HG03025 (cell line): Measurements from ENCODE around the gene STT3A.

Experiments used
- ATAC-seq: cut with Tn5 transposase; IDR thresholded peaks from one replicate; pipeline ENCODE4 v1.9.1; 2021; ENCODE audit warnings: mild to moderate bottlenecking, moderate library complexity; ENCODE audit not compliant: unreplicated experiment, low FRiP score

The STT3A gene

GRCh38 chr11:125586623-125587022 lies 6.0 kb upstream of the STT3A start:
- no peak for ATAC-seq

- ATAC-seq = no peak
These were observed 5.2 kb upstream of the STT3A start for GRCh38 chr11:125587480-125587879.

- ATAC-seq = no peak
These were observed 4.1 kb upstream of the STT3A start for GRCh38 chr11:125588505-125588904.

GRCh38 chr11:125591649-125592304 lies 875 bp upstream of the STT3A start:
- peak; percentile 15 for ATAC-seq

- peak; percentile 1 for ATAC-seq
These were observed 615 bp downstream of the STT3A start for GRCh38 chr11:125593114-125593820.

GRCh38 chr11:125594958-125595357 lies 2.3 kb downstream of the STT3A start:
- ATAC-seq = no peak

GRCh38 chr11:125600663-125601062 lies 8.0 kb downstream of the STT3A start:
- no peak for ATAC-seq

- ATAC-seq = no peak
These were observed 10.6 kb downstream of the STT3A start for GRCh38 chr11:125603207-125603606.

GRCh38 chr11:125605417-125605816 lies 12.8 kb downstream of the STT3A start:
- no peak for ATAC-seq

GRCh38 chr11:125609545-125609944 lies 16.9 kb downstream of the STT3A start:
- ATAC-seq = no peak

GRCh38 chr11:125618383-125618782 lies 25.7 kb downstream of the STT3A start:
- ATAC-seq = no peak

- no peak for ATAC-seq
These were observed 29.3 kb downstream of the STT3A start for GRCh38 chr11:125621995-125622394.

- no peak for ATAC-seq
These were observed 30.4 kb downstream of the STT3A start for GRCh38 chr11:125623064-125623463.

- no peak for ATAC-seq
These were observed 32.1 kb downstream of the STT3A start, which contains the start of gene CHEK1 for GRCh38 chr11:125624756-125625213. CHEK1 (plus strand) TSS chr11:125625163; CDS start chr11:125626769, 1,606 bp downstream.

- ATAC-seq = peak; percentile 30
These were observed 32.6 kb downstream of the STT3A start for GRCh38 chr11:125625225-125625629.

- ATAC-seq = peak; percentile 80
These were observed 33.1 kb downstream of the STT3A start for GRCh38 chr11:125625630-125626287.

- ATAC-seq = peak; percentile 28
These were observed 33.8 kb downstream of the STT3A start for GRCh38 chr11:125626288-125626950.

- no peak for ATAC-seq
These were observed 34.7 kb downstream of the STT3A start for GRCh38 chr11:125627236-125627910.

GRCh38 chr11:125637840-125638239 lies 45.2 kb downstream of the STT3A start:
- ATAC-seq = no peak

GRCh38 chr11:125638315-125638714 lies 45.7 kb downstream of the STT3A start:
- no peak for ATAC-seq
